Retinal pigment epithelial cell (primary cell): Measurements from ENCODE around the gene DENND6B.
A peak's percentile ranks its signal among the peaks of the same experiment; 100 is the strongest.

Experiments used
- DNase-seq: peaks from one replicate; pipeline ENCODE4 v3.0.0-alpha.2; 2010; ENCODE audit warnings: low read depth
- H3K4me3 ChIP-seq: 2 replicates; pipeline ENCODE4 v1.5.1; 2011; ENCODE audit warnings: mild to moderate bottlenecking, low read length, control low read depth, moderate library complexity
- TF ChIP-seq, protein P1 (sequence below): conservative IDR thresholded peaks from 2 replicates; pipeline ENCODE4 v1.5.1; 2011; ENCODE audit warnings: low read depth, low read length, control low read depth, inconsistent platforms

DENND6B gene

GRCh38 chr22:50271519-50271970 is 55.3 kb downstream of the DENND6B start:
- peak overlapping the region; percentile 19 for H3K4me3 ChIP-seq
- DNase-seq = no peak
- TF ChIP-seq, protein P1, sequence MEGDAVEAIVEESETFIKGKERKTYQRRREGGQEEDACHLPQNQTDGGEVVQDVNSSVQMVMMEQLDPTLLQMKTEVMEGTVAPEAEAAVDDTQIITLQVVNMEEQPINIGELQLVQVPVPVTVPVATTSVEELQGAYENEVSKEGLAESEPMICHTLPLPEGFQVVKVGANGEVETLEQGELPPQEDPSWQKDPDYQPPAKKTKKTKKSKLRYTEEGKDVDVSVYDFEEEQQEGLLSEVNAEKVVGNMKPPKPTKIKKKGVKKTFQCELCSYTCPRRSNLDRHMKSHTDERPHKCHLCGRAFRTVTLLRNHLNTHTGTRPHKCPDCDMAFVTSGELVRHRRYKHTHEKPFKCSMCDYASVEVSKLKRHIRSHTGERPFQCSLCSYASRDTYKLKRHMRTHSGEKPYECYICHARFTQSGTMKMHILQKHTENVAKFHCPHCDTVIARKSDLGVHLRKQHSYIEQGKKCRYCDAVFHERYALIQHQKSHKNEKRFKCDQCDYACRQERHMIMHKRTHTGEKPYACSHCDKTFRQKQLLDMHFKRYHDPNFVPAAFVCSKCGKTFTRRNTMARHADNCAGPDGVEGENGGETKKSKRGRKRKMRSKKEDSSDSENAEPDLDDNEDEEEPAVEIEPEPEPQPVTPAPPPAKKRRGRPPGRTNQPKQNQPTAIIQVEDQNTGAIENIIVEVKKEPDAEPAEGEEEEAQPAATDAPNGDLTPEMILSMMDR = no peak

GRCh38 chr22:50270666-50271394 is 56.0 kb downstream of the DENND6B start:
- H3K4me3 ChIP-seq = peak overlapping the region; percentile 42
- DNase-seq = no peak
- TF ChIP-seq, protein P1 = no peak

- TF ChIP-seq, protein P1 = no peak
- peak within 1 kb of the TSS; percentile 42 for H3K4me3 ChIP-seq
- no peak for DNase-seq
Measured at GRCh38 chr22:50269970-50270665, 56.7 kb downstream of the DENND6B start, which contains the start of gene MAPK11. TSS of gene MAPK11 (minus strand) at chr22:50270380. CDS start at chr22:50270292, 88 bp downstream.

DNA sequence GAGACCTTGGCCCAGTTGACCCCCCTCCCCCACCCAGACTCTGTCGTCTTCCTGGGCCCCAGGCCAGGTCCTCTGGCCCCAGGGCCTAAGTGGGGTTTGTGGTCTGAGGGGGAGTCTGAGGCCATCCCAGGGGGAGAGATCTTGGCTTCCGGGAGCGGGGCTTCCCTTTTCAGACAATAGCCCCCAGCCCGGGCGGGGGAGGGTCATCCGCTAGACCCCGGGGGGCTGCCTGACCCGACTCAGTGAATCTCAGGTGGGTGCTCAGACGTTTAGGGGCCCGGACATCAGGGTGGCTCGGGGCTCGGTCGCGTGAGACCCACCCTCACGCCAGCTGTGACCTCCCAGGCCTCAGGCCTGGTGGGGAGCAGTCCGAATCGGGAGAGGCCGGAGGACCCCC is 57.2 kb downstream of the DENND6B start:
- TF ChIP-seq, protein P1 = no peak
- DNase-seq = no peak
- peak overlapping the region; percentile 10 for H3K4me3 ChIP-seq

DNA sequence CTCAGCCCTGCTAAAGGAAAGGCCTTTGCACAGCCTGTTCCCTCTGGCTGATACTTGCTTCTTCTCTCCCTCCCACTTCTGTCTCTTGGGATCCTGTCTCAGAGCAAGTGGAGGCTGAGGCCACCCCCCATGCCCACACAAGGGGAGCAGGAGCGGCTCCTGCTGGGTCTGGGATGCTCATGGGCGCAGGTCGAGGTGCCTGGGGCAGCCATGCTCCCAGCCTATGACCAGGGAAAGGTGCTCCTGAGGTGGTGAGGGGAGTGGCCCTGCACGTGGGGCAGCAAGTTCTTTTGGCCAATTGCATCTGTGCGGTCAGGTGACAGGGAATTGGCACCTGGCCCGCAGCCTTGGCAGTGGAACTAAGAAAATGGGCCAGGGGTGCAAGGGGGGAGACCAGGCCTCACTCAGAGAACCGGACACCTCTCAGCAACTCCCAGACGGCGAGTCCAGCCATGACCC is 58.1 kb downstream of the DENND6B start:
- no peak overlapping the region for H3K4me3 ChIP-seq
- DNase-seq = no peak
- TF ChIP-seq, protein P1 = no peak

DNA sequence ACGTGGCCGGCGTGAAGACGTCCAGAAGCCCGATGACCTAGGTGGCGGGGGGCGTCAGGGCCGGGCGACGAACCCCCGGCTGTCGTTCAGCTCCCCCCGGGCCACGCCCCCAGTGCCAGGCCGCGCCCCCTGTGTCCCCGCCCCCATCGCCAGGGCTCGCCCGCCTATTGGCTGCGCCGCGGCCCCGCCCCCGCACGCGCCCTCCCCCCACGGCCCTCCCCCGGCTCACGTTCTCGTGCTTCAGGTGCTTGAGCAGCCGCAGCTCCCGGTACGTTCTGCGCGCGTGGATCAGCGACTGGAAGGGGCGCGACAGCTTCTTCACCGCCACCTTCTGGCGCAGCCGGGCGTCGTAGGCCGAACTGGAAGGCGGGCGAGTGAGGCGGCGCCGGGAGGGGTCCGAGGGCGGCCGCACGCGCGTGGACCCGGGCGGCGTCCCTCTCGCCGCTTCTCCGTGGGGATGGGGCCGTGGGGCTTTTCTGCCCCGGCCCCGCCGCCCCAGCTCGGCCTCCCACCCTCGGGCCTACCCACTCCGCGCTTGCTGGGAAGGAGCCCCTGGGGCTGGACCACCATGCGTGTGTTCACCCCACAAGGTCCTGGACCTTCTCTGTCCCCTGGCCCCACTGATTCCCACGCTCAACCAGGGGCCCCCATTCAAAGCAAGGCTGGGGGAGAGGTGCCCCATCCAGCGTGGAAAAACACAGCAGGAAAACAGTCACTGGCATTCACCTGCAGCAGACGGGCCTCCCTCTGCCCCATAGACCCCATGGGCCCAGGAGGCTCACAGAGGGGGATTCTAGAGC is 59.0 kb downstream of the DENND6B start:
- TF ChIP-seq, protein P1 = peak; percentile 37
- no peak overlapping the region for H3K4me3 ChIP-seq
- no peak for DNase-seq
